WTC11 (cell line): Measurements from ENCODE around the gene CCDC12.

Experiments
- ATF6 ChIP-seq: sonication (generic); formaldehyde crosslinking; IDR thresholded peaks from 2 replicates; pipeline ENCODE4 v1.8.1; 2023; ENCODE audit warnings: mild to moderate bottlenecking, missing genetic modification reagents
- CTCF ChIP-seq: fragments of 200-600 bp; IDR thresholded peaks from 2 replicates; pipeline ENCODE4 v1.8.0; 2022; ENCODE audit warnings: antibody characterized with exemption
- ERG ChIP-seq: fragments of 250-450 bp; sonication (Bioruptor Pico); IDR thresholded peaks from 2 replicates; pipeline ENCODE4 v1.8.0; 2021; ENCODE audit warnings: mild to moderate bottlenecking
- FOXP1 ChIP-seq: sonication (generic); formaldehyde crosslinking; IDR thresholded peaks from 2 replicates; pipeline ENCODE4 v1.8.0; 2022; ENCODE audit warnings: missing genetic modification reagents, mild to moderate bottlenecking, moderate library complexity, borderline replicate concordance
- GABPB1 ChIP-seq: sonication (generic); formaldehyde crosslinking; IDR thresholded peaks from 2 replicates; pipeline ENCODE4 v1.8.1; 2023; ENCODE audit warnings: mild to moderate bottlenecking, missing genetic modification reagents
- MLX ChIP-seq: sonication (generic); formaldehyde crosslinking; IDR thresholded peaks from 2 replicates; pipeline ENCODE4 v1.8.1; 2023; ENCODE audit warnings: mild to moderate bottlenecking, missing genetic modification reagents, moderate library complexity
- TF ChIP-seq, protein P1 (sequence below): sonication (generic); formaldehyde crosslinking; IDR thresholded peaks from 2 replicates; pipeline ENCODE4 v1.8.1; 2023; ENCODE audit warnings: mild to moderate bottlenecking, missing genetic modification reagents, moderate library complexity
- TF ChIP-seq, protein P2 (sequence below): sonication (generic); formaldehyde crosslinking; IDR thresholded peaks from 2 replicates; pipeline ENCODE4 v1.8.0; 2022; ENCODE audit warnings: mild to moderate bottlenecking, missing genetic modification reagents
- TF ChIP-seq, protein P3 (sequence below): sonication (generic); formaldehyde crosslinking; IDR thresholded peaks from 2 replicates; pipeline ENCODE4 v1.8.1; 2023; ENCODE audit warnings: mild to moderate bottlenecking, moderate library complexity, missing genetic modification reagents

DNA sequence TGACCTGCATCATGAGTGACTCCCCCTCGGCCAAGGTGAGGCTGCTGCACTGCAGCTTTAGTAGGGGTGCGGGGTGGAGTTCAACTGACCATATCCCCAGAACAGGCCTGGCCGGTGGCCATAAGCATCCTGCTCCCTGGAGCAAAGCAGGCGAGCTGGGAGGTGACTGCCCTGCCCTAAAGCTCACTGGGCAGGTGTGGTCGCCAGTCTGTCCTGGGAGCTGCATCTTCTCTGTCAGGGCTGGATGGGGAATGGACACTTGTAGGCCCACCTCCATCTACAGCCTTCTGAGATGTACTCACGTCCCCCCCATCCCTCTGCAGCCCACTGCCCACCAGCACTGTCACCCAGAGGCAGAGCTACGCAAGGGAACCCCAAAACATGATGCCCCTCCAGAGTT, 17.4 kb upstream of the CCDC12 start:
- TF ChIP-seq FOXP1 (CRISPR knock-in tag) (no peak), CTCF (no peak), ERG (no peak), GABPB1 (CRISPR knock-in tag) (no peak), ATF6 (CRISPR knock-in tag) (no peak), MLX (CRISPR knock-in tag) (no peak)
- TF ChIP-seq, protein P1, sequence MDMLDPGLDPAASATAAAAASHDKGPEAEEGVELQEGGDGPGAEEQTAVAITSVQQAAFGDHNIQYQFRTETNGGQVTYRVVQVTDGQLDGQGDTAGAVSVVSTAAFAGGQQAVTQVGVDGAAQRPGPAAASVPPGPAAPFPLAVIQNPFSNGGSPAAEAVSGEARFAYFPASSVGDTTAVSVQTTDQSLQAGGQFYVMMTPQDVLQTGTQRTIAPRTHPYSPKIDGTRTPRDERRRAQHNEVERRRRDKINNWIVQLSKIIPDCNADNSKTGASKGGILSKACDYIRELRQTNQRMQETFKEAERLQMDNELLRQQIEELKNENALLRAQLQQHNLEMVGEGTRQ = no peak
- TF ChIP-seq, protein P2, sequence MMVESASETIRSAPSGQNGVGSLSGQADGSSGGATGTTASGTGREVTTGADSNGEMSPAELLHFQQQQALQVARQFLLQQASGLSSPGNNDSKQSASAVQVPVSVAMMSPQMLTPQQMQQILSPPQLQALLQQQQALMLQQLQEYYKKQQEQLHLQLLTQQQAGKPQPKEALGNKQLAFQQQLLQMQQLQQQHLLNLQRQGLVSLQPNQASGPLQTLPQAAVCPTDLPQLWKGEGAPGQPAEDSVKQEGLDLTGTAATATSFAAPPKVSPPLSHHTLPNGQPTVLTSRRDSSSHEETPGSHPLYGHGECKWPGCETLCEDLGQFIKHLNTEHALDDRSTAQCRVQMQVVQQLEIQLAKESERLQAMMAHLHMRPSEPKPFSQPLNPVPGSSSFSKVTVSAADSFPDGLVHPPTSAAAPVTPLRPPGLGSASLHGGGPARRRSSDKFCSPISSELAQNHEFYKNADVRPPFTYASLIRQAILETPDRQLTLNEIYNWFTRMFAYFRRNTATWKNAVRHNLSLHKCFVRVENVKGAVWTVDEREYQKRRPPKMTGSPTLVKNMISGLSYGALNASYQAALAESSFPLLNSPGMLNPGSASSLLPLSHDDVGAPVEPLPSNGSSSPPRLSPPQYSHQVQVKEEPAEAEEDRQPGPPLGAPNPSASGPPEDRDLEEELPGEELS (CRISPR knock-in tag) = no peak
- TF ChIP-seq, protein P3, sequence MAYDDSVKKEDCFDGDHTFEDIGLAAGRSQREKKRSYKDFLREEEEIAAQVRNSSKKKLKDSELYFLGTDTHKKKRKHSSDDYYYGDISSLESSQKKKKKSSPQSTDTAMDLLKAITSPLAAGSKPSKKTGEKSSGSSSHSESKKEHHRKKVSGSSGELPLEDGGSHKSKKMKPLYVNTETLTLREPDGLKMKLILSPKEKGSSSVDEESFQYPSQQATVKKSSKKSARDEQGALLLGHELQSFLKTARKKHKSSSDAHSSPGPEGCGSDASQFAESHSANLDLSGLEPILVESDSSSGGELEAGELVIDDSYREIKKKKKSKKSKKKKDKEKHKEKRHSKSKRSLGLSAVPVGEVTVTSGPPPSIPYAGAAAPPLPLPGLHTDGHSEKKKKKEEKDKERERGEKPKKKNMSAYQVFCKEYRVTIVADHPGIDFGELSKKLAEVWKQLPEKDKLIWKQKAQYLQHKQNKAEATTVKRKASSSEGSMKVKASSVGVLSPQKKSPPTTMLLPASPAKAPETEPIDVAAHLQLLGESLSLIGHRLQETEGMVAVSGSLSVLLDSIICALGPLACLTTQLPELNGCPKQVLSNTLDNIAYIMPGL = no peak
